GM21360 (cell line): ENCODE measurements around the gene MAPK14.
"Not testable (repeated sequence)": the region's sequence is repeated elsewhere in the genome, so short reads cannot be mapped to it uniquely, and the experiment has no call there.

ENCODE experiments used
- ATAC-seq: cut with Tn5 transposase; IDR thresholded peaks from one replicate; pipeline ENCODE4 v1.9.1; 2021; ENCODE audit warnings: mild to moderate bottlenecking, moderate library complexity; ENCODE audit not compliant: unreplicated experiment

Gene MAPK14

GRCh38 chr6:36068012-36068392 lies 40.4 kb downstream of the MAPK14 start:
- ATAC-seq: no peak

- no peak for ATAC-seq
Measured at GRCh38 chr6:36068586-36068985, 41.0 kb downstream of the MAPK14 start.

DNA sequence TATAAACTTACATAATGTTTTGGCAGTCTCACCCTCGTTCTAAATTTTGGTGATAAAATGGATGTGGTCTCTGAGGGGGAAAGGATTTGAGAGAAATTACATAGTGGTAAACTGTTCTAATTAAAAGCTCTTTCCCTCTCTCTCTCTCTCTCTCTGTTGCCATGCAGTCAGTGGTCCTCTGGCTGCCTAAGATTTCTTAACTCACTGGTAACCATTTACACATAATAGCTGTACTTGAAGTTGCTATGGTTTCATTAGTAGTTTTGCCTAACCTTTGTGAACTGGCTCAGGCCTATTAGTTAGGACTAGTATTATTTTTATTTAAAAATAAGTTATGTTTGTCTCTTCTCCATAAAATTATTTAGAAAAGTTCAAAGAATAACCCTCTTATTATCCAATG lies 42.0 kb downstream of the MAPK14 start:
- ATAC-seq: no peak

DNA sequence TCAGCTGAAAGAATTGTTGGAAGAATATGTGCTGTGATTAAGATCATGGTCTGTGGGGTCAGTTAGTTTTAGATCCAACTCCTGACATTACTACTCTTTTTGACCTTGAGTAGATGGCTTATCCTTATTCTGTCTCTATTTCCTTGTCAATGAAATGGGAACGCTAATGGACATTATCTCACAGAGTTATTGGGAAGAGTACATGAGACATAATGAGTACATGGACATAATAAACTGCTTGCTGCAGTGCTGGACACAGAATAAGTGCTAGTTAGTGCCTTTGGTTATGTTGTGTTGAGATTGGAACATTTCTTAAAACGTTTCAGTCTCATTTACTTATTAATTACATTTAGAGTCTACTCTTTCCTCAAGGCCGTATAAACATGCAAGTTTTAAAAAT lies 42.6 kb downstream of the MAPK14 start:
- ATAC-seq: no peak

- no peak for ATAC-seq
Measured at GRCh38 chr6:36071281-36071680, 43.7 kb downstream of the MAPK14 start.

GRCh38 chr6:36071714-36072113 lies 44.1 kb downstream of the MAPK14 start:
- ATAC-seq: no peak

DNA sequence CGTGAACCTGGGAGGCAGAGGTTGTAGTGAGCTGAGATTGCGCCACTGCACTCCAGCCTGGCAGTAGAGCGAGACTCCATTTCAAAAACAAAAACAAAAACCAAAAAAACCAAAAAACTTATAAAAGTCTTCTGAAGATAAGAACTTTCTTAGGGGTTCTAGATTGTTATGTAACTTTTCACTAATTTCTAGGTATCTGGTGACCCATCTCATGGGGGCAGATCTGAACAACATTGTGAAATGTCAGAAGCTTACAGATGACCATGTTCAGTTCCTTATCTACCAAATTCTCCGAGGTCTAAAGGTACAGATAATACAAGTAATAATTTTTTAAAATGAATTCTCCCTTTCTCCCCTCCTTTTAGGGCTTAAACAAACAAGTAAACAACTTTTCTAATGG lies 45.1 kb downstream of the MAPK14 start:
- ATAC-seq: no peak

DNA sequence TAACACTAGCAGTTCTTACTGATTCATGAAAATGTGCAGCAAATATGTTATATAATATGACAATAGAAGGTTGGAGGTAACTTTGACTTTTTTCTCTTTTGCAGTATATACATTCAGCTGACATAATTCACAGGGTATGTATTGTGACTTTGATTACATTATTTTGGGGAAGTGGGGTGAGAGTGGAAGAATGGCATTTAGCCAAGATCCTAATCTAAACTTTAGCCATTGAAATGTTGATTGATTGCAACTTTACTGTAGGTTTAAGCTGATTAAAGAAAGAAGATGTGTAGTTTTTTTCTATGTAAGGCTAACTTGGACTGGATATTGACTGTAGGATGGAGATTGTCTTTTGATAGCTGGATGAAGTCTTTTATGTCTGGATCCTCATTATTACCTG lies 46.0 kb downstream of the MAPK14 start:
- no peak for ATAC-seq

DNA sequence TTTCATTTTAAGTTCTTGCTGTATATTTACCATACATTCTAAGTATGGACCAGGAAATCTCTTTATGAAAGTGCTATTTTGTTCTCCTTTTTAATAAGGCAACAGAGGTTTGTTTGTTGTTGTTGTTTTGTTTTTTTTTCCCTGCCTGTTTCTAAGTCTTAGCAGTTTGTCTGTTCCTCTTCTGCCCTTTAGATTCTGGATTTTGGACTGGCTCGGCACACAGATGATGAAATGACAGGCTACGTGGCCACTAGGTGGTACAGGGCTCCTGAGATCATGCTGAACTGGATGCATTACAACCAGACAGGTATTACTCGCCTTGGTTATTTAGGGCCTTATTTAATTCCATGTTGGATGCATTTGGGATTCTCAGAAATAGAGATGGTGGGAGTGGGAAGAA lies 48.0 kb downstream of the MAPK14 start:
- no peak for ATAC-seq

DNA sequence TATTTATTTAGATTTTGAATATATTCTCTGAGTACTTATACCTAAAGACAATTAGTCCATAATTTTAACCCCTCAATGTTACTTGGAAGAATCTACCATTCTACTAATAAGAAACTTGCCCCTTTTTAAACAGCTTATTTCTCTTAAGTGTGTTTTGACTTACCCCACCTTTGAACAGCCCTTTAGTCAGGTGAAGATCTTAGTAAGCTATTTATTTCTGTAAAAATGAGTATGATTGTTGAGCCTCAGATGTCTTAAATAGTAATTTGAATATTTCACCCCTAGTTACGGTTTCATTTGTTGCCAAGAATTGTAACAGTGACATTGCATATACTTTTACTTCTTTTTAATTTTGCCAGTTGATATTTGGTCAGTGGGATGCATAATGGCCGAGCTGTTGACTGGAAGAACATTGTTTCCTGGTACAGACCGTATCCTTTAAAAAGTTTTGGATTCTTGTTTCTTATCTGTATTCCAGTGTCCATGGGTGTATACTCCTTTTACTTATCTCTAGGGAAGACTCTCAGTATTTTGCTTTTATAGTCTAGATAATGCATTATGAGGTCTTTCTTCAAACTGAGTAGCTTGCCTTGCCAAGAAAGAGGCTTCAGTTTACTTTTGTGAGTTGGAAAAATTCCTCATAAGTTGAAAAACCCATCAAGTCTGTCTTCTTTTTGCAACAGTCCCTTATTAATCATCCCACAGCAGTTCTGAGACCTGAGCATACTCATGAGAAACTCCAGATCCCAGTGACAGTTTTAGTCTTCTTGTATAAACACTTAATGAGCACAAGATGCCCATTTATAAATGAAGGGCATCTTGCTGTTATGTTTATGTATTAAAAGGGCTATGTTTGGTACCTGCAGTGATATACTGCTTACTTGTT lies 48.8 kb downstream of the MAPK14 start:
- ATAC-seq: no peak

- ATAC-seq: no peak
Measured at GRCh38 chr6:36078159-36078558, 50.6 kb downstream of the MAPK14 start.

DNA sequence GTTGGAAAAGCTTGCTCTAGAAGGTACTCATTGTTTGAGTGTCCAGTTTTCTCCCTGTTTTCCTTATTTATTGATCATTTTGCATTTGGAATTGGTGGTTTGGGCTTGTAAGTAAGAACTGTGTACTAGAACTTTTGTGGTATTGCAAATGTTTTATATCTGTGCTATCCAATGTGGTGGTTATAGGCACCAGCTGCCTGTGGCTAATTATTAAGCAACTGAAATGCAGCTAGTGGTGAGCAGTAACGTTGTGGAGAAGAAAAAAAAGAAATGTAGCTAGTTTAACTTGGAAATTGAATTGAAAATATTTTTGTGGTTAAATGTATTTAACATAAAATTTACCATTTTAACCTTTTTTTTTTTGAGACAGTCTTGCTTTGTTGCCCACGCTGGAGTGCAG lies 52.0 kb downstream of the MAPK14 start:
- ATAC-seq: no peak

GRCh38 chr6:36082318-36082717 lies 54.7 kb downstream of the MAPK14 start:
- ATAC-seq: no peak

GRCh38 chr6:36083446-36083845 lies 55.8 kb downstream of the MAPK14 start:
- no peak for ATAC-seq

- not testable (repeated sequence) for ATAC-seq
Measured at GRCh38 chr6:36088204-36088603, 60.6 kb downstream of the MAPK14 start.

DNA sequence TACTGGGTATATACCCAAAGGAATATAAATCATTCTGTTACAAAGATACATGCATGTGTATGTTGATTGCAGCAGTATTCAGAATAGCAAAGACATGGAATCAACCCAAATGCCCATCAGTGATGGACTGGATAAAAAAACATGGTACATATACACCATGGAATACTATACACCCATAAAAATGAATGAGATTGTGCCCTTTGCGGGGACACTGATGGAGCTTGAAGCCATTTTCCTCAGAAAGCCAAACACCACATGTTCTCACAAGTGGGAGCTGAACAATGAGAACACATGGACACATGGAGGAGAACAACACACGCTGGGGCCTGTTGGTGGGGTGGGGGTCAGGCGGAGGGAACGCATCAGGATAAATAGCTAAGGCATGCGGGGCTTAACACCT lies 61.4 kb downstream of the MAPK14 start:
- ATAC-seq: no peak

DNA sequence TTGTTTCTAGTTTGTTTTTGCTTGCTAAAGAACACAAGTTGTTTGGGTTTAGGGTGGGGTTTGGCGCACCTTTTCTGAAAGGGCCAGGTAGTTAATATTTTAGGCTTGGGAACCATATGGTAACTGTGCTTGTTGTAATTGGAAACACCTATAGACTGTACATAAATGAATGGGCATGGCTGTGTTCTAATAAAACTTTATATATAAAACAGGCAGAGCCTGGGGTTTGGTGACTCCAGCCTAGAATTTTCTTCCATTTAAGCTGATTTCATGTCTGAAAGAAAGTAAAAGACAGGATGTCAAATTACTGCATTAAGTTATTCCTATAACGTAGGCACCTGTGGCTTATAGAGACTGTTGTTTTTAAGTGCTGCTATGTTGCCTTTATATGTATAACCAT lies 66.6 kb downstream of the MAPK14 start:
- ATAC-seq: no peak

DNA sequence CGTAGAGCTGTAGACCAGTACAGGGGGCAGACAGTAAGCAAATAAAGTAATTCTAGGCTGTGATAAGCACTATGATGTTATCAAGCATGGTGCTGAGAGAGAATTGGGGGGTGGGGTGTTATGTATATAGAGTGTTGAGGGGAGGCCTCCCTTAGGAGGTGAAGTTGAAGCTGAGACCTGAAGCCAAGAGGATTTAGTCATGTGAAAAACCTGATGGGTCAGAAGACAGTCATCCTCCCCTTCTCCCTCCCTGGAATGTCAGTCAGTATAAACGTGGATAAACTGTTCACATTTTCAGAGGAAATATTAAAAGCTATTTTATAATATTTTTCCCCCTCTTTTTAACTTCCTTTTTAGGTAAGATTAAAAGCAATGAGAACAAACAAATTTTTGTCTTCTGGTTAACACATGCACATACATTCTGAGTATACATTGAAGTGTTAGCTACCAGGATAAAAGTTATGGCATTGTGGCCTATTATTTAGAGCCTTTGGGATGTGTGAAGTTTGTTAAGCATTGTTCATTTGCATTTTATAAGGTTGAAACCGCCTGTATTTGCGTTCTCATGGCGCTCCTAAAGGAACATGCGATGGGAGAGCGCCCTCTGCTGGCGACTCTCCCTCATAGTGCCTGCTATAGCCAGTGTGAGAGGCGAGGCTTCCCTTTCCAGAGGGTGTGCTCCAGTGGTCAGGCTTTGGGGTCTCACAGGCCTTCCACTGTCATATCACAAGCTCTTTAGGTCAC lies 67.3 kb downstream of the MAPK14 start:
- ATAC-seq: peak; percentile 52

DNA sequence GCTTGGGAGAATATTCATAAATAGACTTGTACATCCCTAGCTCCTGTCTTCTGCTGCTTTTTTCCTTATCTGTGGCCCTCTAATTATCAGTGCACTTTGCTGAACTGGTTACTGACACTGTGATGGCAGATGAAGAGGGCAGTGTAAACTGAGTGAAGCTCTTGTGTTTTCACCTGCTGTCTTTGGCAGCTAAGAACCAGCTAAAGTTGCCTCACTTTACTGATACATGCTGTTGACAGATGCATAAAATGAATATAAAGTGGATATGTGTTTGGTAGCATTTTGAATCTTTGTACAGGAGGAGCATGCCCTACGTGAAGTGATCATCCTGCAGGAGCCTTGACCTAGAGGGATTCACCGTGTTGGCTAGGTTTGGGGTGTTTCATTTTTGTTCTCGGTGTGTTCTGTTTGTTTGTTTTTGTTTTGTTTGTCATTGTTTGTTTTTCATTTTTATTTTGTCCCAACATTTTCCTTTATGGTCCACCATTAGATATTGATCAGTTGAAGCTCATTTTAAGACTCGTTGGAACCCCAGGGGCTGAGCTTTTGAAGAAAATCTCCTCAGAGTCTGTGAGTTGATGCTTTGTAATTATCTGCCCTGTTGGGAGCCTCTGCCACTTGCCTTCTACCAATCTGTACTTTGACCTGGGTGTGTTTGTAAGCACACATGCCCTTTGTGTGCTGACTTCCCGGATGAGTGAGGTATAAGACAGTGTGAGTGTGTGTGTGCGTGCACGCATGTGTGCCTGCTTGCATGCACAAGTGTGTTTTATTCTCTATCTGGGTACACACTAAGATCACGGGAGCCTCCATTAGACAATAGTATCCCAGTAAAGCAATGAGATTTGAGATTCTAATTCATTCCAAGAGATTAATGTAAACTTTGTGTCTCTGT lies 68.1 kb downstream of the MAPK14 start:
- ATAC-seq: no peak

- ATAC-seq: no peak
Measured at GRCh38 chr6:36098253-36098919, 70.8 kb downstream of the MAPK14 start.
